ENCODE measurements around the gene C2CD3. TPM values are rescaled to one million over a fixed set of nuclear protein-coding genes. Genes with fewer than 3 reads are reported as not detected.
"Not testable (repeated sequence)": the region's sequence is repeated elsewhere in the genome, so short reads cannot be mapped to it uniquely, and the experiment has no call there.

The C2CD3 gene
- total RNA-seq, 1 donor from 2014 or later: 40.9 TPM

GRCh38 chr11:74135127-74135840 is 35.5 kb downstream of the C2CD3 start:
- Mint-ChIP-seq H3K27ac (no peak overlapping the region), H3K4me1 (ENCODE audit: low read depth) (peaks cover 9% of the 10 kb centered on the region), H3K36me3 (ENCODE audit: insufficient read depth) (peaks cover 38% of the 10 kb centered on the region), H3K4me3 (ENCODE audit: low read depth) (no peak overlapping the region), H3K9me3 (ENCODE audit: low read depth) (no peaks in the 10 kb centered on the region), H3K27me3 (no peaks in the 10 kb centered on the region)
- DNase-seq (ENCODE audit: low spot score, unreplicated experiment): no peak
- TF ChIP-seq, protein P1, sequence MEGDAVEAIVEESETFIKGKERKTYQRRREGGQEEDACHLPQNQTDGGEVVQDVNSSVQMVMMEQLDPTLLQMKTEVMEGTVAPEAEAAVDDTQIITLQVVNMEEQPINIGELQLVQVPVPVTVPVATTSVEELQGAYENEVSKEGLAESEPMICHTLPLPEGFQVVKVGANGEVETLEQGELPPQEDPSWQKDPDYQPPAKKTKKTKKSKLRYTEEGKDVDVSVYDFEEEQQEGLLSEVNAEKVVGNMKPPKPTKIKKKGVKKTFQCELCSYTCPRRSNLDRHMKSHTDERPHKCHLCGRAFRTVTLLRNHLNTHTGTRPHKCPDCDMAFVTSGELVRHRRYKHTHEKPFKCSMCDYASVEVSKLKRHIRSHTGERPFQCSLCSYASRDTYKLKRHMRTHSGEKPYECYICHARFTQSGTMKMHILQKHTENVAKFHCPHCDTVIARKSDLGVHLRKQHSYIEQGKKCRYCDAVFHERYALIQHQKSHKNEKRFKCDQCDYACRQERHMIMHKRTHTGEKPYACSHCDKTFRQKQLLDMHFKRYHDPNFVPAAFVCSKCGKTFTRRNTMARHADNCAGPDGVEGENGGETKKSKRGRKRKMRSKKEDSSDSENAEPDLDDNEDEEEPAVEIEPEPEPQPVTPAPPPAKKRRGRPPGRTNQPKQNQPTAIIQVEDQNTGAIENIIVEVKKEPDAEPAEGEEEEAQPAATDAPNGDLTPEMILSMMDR (IDR thresholded peaks at IDR 0.05; ENCODE audit: unreplicated experiment): no peak

DNA sequence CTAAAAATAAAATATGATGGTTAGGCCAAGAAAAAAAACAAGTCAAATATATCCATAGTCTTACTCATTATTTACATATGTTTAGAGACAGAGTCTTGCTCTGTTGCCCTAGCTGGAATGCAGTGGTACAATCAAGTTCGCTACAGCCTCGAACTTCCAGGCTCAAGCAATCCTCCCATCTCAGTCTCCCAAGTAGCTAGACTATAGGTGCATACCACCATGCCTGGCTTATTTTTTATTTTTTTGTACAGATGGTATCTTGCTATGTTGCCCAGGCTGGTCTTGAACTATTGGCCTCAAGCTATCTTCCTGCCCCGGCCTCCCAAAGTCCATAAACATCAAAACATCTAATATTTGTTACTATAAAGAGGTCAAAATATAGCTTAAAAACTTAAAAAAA is 36.1 kb downstream of the C2CD3 start:
- H3K9me3 Mint-ChIP-seq (ENCODE audit: low read depth): no peaks in the 10 kb centered on the region
- H3K36me3 Mint-ChIP-seq (ENCODE audit: insufficient read depth): peaks cover 41% of the 10 kb centered on the region

GRCh38 chr11:74133436-74133835 is 37.4 kb downstream of the C2CD3 start:
- TF ChIP-seq, protein P1 (IDR thresholded peaks at IDR 0.05; ENCODE audit: unreplicated experiment): no peak
- Mint-ChIP-seq H3K36me3 (ENCODE audit: insufficient read depth) (peaks cover 40% of the 10 kb centered on the region), H3K4me1 (ENCODE audit: low read depth) (peaks cover 4% of the 10 kb centered on the region), H3K9me3 (ENCODE audit: low read depth) (no peaks in the 10 kb centered on the region), H3K27ac (no peak overlapping the region), H3K4me3 (ENCODE audit: low read depth) (no peak overlapping the region), H3K27me3 (no peaks in the 10 kb centered on the region)
- no peak for DNase-seq (ENCODE audit: low spot score, unreplicated experiment)

More for the DNA sequence above, 36.1 kb downstream of the C2CD3 start:
- TF ChIP-seq, protein P1 (IDR thresholded peaks at IDR 0.05; ENCODE audit: unreplicated experiment): no peak
- Mint-ChIP-seq H3K4me3 (ENCODE audit: low read depth) (no peak overlapping the region), H3K4me1 (ENCODE audit: low read depth) (peaks cover 9% of the 10 kb centered on the region), H3K27me3 (no peaks in the 10 kb centered on the region), H3K27ac (no peak overlapping the region)
- no peak for DNase-seq (ENCODE audit: low spot score, unreplicated experiment)

DNA sequence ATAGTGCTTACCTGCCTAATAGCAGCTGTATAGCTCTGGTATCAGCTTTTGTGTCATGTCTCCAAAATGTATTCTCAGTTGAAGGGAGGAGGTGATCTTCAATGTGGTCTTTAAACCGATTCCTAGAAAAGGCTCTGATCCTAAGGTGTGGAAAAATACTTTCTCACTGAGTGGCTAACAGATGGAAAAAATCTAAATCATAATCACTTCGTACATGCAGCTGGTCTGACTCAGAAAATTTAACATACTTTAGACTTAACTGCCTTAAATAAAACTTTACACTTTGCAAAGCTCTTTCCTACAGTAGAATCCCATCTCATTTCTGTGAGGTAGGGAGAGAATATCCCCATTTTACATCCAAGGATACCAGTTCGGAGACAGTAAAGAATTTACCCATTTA is 38.0 kb downstream of the C2CD3 start:
- Mint-ChIP-seq H3K36me3 (ENCODE audit: insufficient read depth) (peaks cover 37% of the 10 kb centered on the region), H3K4me3 (ENCODE audit: low read depth) (no peak overlapping the region), H3K27me3 (no peaks in the 10 kb centered on the region), H3K9me3 (ENCODE audit: low read depth) (no peaks in the 10 kb centered on the region), H3K4me1 (ENCODE audit: low read depth) (peaks cover 2% of the 10 kb centered on the region), H3K27ac (no peak overlapping the region)
- DNase-seq (ENCODE audit: low spot score, unreplicated experiment): no peak
- TF ChIP-seq, protein P1 (IDR thresholded peaks at IDR 0.05; ENCODE audit: unreplicated experiment): no peak

GRCh38 chr11:74129121-74129520 is 41.7 kb downstream of the C2CD3 start:
- DNase-seq (ENCODE audit: low spot score, unreplicated experiment); H3K27me3 Mint-ChIP-seq; H3K27ac Mint-ChIP-seq; H3K4me1 Mint-ChIP-seq (ENCODE audit: low read depth); H3K4me3 Mint-ChIP-seq (ENCODE audit: low read depth); H3K9me3 Mint-ChIP-seq (ENCODE audit: low read depth): not testable (repeated sequence)
- H3K36me3 Mint-ChIP-seq (ENCODE audit: insufficient read depth): peaks cover 36% of the 10 kb centered on the region

DNA sequence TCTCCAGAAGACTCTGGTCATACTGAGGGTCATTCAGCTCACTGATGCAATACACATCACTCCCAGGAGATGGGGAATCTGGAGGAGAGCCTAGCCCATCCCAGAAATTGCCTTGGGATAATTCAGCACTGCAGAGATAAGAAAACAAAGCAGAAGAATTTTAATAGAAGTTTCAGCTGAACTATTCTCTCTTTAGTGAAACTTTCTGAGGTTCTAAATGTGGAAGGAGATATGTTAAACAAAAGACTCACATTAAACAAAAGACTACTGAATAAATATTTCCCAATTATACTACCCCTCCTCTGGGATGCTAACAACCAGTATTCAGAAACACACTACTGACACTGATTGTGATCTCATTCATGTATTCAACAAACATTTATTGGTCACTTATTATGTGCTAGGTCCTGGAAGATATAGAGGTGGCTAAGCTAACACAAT is 47.8 kb downstream of the C2CD3 start:
- no peak for DNase-seq (ENCODE audit: low spot score, unreplicated experiment)
- Mint-ChIP-seq H3K27me3 (no peaks in the 10 kb centered on the region), H3K9me3 (ENCODE audit: low read depth) (no peaks in the 10 kb centered on the region), H3K27ac (no peak overlapping the region), H3K4me3 (ENCODE audit: low read depth) (no peak overlapping the region), H3K36me3 (ENCODE audit: insufficient read depth) (peaks cover 25% of the 10 kb centered on the region), H3K4me1 (ENCODE audit: low read depth) (peaks cover 13% of the 10 kb centered on the region)
- TF ChIP-seq, protein P1 (IDR thresholded peaks at IDR 0.05; ENCODE audit: unreplicated experiment): no peak
